ENCODE measurements around the gene B3GNT4.
A peak's percentile ranks its signal among the peaks of the same experiment; 100 is the strongest.

B3GNT4 gene

GRCh38 chr12:122192441-122192840 is 11.1 kb upstream of the B3GNT4 start:
- DNase-seq = no peak
- Histone ChIP-seq H3K27me3 (no peaks in the 10 kb centered on the region), H3K4me1 (no peaks in the 10 kb centered on the region; the same call in 1 of the 2 replicates), H3K4me3 (ENCODE audit: low read depth, low read length) (no peak overlapping the region), H3K9me3 (no peaks in the 10 kb centered on the region), H3K36me3 (no peaks in the 10 kb centered on the region)
- no peak for TF ChIP-seq CTCF (IDR thresholded peaks at IDR 0.05; ENCODE audit: low read depth, low read length)

GRCh38 chr12:122194804-122195203 is 8.7 kb upstream of the B3GNT4 start:
- no peak overlapping the region for H3K4me3 ChIP-seq (ENCODE audit: low read depth, low read length)
- no peaks in the 10 kb centered on the region for H3K9me3 ChIP-seq
- H3K4me1 ChIP-seq = no peaks in the 10 kb centered on the region; the same call in 1 of the 2 replicates
- TF ChIP-seq CTCF (IDR thresholded peaks at IDR 0.05; ENCODE audit: low read depth, low read length) = no peak
- DNase-seq = no peak
- H3K27me3 ChIP-seq = no peaks in the 10 kb centered on the region
- no peaks in the 10 kb centered on the region for H3K36me3 ChIP-seq

- Histone ChIP-seq H3K36me3 (no peaks in the 10 kb centered on the region), H3K4me3 (ENCODE audit: low read depth, low read length) (no peak overlapping the region), H3K4me1 (no peaks in the 10 kb centered on the region; the same call in 1 of the 2 replicates), H3K27me3 (no peaks in the 10 kb centered on the region), H3K9me3 (no peaks in the 10 kb centered on the region)
- TF ChIP-seq CTCF (IDR thresholded peaks at IDR 0.05; ENCODE audit: low read depth, low read length) = no peak
- no peak for DNase-seq
Measured at GRCh38 chr12:122195405-122195804, 8.1 kb upstream of the B3GNT4 start.

- Histone ChIP-seq H3K36me3 (no peaks in the 10 kb centered on the region), H3K27me3 (no peaks in the 10 kb centered on the region), H3K4me1 (peaks cover 10% of the 10 kb centered on the region), H3K9me3 (no peaks in the 10 kb centered on the region), H3K4me3 (ENCODE audit: low read depth, low read length) (no peak overlapping the region)
- TF ChIP-seq CTCF (IDR thresholded peaks at IDR 0.05; ENCODE audit: low read depth, low read length) = no peak
- DNase-seq = no peak
Measured at GRCh38 chr12:122197612-122197966, 5.9 kb upstream of the B3GNT4 start.

- DNase-seq = no peak
- no peak overlapping the region for H3K4me3 ChIP-seq (ENCODE audit: low read depth, low read length)
- no peak for TF ChIP-seq CTCF (IDR thresholded peaks at IDR 0.05; ENCODE audit: low read depth, low read length)
- H3K9me3 ChIP-seq = no peaks in the 10 kb centered on the region
- H3K4me1 ChIP-seq = peaks cover 14% of the 10 kb centered on the region
- no peaks in the 10 kb centered on the region for H3K36me3 ChIP-seq
- H3K27me3 ChIP-seq = peaks cover 12% of the 10 kb centered on the region
Measured at GRCh38 chr12:122199484-122200355, 3.8 kb upstream of the B3GNT4 start.

GRCh38 chr12:122200541-122201175 is 2.9 kb upstream of the B3GNT4 start:
- TF ChIP-seq CTCF (IDR thresholded peaks at IDR 0.05; ENCODE audit: low read depth, low read length) = no peak; the same call in 1 of the 2 replicates
- Histone ChIP-seq H3K4me3 (ENCODE audit: low read depth, low read length) (no peak overlapping the region), H3K27me3 (peaks cover 19% of the 10 kb centered on the region), H3K9me3 (no peaks in the 10 kb centered on the region), H3K4me1 (peaks cover 14% of the 10 kb centered on the region), H3K36me3 (no peaks in the 10 kb centered on the region)
- peak; percentile 61 for DNase-seq

Data from BE2C (cell line).